Measurements from ENCODE around the gene PRAME. TPM values are rescaled to one million over a fixed set of nuclear protein-coding genes. Genes with fewer than 3 reads are reported as not detected.

PRAME gene
- total and polyA plus RNA-seq, 2 experiments from 2014 or later = not detected

GRCh38 chr22:22571862-22572261, 12.8 kb upstream of the PRAME start (continued):
- TF ChIP-seq, protein P1, sequence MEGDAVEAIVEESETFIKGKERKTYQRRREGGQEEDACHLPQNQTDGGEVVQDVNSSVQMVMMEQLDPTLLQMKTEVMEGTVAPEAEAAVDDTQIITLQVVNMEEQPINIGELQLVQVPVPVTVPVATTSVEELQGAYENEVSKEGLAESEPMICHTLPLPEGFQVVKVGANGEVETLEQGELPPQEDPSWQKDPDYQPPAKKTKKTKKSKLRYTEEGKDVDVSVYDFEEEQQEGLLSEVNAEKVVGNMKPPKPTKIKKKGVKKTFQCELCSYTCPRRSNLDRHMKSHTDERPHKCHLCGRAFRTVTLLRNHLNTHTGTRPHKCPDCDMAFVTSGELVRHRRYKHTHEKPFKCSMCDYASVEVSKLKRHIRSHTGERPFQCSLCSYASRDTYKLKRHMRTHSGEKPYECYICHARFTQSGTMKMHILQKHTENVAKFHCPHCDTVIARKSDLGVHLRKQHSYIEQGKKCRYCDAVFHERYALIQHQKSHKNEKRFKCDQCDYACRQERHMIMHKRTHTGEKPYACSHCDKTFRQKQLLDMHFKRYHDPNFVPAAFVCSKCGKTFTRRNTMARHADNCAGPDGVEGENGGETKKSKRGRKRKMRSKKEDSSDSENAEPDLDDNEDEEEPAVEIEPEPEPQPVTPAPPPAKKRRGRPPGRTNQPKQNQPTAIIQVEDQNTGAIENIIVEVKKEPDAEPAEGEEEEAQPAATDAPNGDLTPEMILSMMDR (conservative IDR thresholded peaks at IDR 0.05; ENCODE audit: low read depth in 2 of 2) = no peak
- TF ChIP-seq REST (IDR thresholded peaks at IDR 0.05; ENCODE audit: unreplicated experiment) = no peak
- no peak for TF ChIP-seq NANOG (IDR thresholded peaks at IDR 0.05; ENCODE audit: borderline replicate concordance)
- TF ChIP-seq CREB1 (CRISPR knock-in tag; IDR thresholded peaks at IDR 0.05; ENCODE audit: low read depth) = no peak
- TF ChIP-seq ZNF114 (CRISPR knock-in tag; IDR thresholded peaks at IDR 0.05) = no peak
- no peak for TF ChIP-seq POLR2AphosphoS5 (IDR thresholded peaks at IDR 0.05; ENCODE audit: low read depth)
- no peak for TF ChIP-seq STAT1 (IDR thresholded peaks at IDR 0.05; ENCODE audit: unreplicated experiment)
- TF ChIP-seq EZH2 (IDR thresholded peaks at IDR 0.05; ENCODE audit: low read depth, unreplicated experiment) = no peak

GRCh38 chr22:22571429-22571828, 12.4 kb upstream of the PRAME start:
- Mint-ChIP-seq H3K27me3 (ENCODE audit: insufficient read depth, low read depth, poor library complexity) (peaks cover 93% of the 10 kb centered on the region), H3K4me3 (no peak overlapping the region), H3K36me3 (ENCODE audit: low read depth) (no peaks in the 10 kb centered on the region; the same call in 2 of the 3 replicates), H3K27ac (no peak overlapping the region), H3K4me1 (no peaks in the 10 kb centered on the region), H3K9me3 (no peaks in the 10 kb centered on the region)
- no peak for DNase-seq (ENCODE audit: low spot score)
- Histone ChIP-seq H2AFZ (no peak overlapping the region), H3K36me3 (ENCODE audit: insufficient read depth) (no peaks in the 10 kb centered on the region), H3K4me2 (no peak overlapping the region), H3K79me2 (replicated peaks; ENCODE audit: insufficient read depth) (no peaks in the 10 kb centered on the region), H3K27ac (ENCODE audit: low read depth) (no peak overlapping the region), H3K9me2 (ENCODE audit: insufficient read depth) (no peaks in the 10 kb centered on the region), H4K20me1 (replicated peaks; ENCODE audit: insufficient read depth) (peaks cover 6% of the 10 kb centered on the region; the same call in 1 of the 2 replicates), H3K4me1 (ENCODE audit: insufficient read depth) (no peaks in the 10 kb centered on the region), H3K4me3 (no peak overlapping the region), H3F3A (replicated peaks; ENCODE audit: low read depth) (no peaks in the 10 kb centered on the region), H3K27me3 (ENCODE audit: insufficient read depth) (peaks cover 100% of the 10 kb centered on the region)
- no peak for ATAC-seq
- TF ChIP-seq, protein P2, sequence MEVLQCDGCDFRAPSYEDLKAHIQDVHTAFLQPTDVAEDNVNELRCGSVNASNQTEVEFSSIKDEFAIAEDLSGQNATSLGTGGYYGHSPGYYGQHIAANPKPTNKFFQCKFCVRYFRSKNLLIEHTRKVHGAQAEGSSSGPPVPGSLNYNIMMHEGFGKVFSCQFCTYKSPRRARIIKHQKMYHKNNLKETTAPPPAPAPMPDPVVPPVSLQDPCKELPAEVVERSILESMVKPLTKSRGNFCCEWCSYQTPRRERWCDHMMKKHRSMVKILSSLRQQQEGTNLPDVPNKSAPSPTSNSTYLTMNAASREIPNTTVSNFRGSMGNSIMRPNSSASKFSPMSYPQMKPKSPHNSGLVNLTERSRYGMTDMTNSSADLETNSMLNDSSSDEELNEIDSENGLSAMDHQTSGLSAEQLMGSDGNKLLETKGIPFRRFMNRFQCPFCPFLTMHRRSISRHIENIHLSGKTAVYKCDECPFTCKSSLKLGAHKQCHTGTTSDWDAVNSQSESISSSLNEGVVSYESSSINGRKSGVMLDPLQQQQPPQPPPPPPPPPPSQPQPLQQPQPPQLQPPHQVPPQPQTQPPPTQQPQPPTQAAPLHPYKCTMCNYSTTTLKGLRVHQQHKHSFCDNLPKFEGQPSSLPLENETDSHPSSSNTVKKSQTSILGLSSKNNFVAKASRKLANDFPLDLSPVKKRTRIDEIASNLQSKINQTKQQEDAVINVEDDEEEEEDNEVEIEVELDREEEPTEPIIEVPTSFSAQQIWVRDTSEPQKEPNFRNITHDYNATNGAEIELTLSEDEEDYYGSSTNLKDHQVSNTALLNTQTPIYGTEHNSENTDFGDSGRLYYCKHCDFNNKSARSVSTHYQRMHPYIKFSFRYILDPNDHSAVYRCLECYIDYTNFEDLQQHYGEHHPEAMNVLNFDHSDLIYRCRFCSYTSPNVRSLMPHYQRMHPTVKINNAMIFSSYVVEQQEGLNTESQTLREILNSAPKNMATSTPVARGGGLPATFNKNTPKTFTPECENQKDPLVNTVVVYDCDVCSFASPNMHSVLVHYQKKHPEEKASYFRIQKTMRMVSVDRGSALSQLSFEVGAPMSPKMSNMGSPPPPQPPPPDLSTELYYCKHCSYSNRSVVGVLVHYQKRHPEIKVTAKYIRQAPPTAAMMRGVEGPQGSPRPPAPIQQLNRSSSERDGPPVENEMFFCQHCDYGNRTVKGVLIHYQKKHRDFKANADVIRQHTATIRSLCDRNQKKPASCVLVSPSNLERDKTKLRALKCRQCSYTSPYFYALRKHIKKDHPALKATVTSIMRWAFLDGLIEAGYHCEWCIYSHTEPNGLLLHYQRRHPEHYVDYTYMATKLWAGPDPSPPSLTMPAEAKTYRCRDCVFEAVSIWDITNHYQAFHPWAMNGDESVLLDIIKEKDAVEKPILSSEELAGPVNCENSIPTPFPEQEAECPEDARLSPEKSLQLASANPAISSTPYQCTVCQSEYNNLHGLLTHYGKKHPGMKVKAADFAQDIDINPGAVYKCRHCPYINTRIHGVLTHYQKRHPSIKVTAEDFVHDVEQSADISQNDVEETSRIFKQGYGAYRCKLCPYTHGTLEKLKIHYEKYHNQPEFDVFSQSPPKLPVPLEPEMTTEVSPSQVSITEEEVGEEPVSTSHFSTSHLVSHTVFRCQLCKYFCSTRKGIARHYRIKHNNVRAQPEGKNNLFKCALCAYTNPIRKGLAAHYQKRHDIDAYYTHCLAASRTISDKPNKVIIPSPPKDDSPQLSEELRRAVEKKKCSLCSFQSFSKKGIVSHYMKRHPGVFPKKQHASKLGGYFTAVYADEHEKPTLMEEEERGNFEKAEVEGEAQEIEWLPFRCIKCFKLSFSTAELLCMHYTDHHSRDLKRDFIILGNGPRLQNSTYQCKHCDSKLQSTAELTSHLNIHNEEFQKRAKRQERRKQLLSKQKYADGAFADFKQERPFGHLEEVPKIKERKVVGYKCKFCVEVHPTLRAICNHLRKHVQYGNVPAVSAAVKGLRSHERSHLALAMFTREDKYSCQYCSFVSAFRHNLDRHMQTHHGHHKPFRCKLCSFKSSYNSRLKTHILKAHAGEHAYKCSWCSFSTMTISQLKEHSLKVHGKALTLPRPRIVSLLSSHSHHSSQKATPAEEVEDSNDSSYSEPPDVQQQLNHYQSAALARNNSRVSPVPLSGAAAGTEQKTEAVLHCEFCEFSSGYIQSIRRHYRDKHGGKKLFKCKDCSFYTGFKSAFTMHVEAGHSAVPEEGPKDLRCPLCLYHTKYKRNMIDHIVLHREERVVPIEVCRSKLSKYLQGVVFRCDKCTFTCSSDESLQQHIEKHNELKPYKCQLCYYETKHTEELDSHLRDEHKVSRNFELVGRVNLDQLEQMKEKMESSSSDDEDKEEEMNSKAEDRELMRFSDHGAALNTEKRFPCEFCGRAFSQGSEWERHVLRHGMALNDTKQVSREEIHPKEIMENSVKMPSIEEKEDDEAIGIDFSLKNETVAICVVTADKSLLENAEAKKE (CRISPR knock-in tag; IDR thresholded peaks at IDR 0.05) = no peak
- TF ChIP-seq JUNB (IDR thresholded peaks at IDR 0.05; ENCODE audit: unreplicated experiment) (no peak), ZNF331 (CRISPR knock-in tag; IDR thresholded peaks at IDR 0.05; ENCODE audit: low read depth) (no peak), ZNF114 (CRISPR knock-in tag; IDR thresholded peaks at IDR 0.05) (no peak)
